Measurements from ENCODE around the gene RIPK4. TPM values are rescaled to one million over a fixed set of nuclear protein-coding genes. Genes with fewer than 3 reads are reported as not detected.

RIPK4 gene
- total RNA-seq, 3 donors from 2014 or later (not counting 1 experiment from before 2014, with no cell fraction given), result 0.09 TPM; not detected in 2

DNA sequence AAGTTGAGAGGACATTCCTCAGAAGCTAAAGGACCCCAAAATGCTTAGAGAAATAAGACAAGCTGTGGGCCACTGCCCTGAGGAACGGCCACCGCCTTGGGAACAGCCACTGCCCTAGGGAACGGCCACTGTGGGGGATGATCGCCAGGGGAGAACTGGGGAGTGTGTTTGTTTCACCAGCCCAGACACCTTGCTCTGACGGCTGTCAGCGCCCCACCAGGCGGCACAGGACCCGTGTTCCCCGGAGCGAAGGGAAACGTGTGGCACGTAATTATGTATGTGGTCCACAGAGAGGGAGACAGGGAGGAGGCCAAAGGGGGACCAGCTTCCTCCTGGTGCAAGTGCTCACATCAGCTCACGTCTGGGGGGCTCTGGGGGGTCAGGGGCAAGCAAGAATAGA, 45.8 kb upstream of the RIPK4 start:
- no peak for DNase-seq
- H3K27ac Mint-ChIP-seq, result no peak overlapping the region
- Histone ChIP-seq H3K4me1 (ENCODE audit: control insufficient read depth, insufficient read depth, low read length) (no peaks in the 10 kb centered on the region), H3K4me3 (ENCODE audit: low read length) (no peak overlapping the region), H3K27ac (ENCODE audit: low read length) (no peak overlapping the region), H3K9me3 (ENCODE audit: control insufficient read depth, insufficient read depth, low read length) (no peaks in the 10 kb centered on the region), H3K27me3 (ENCODE audit: control insufficient read depth, insufficient read depth, low read length) (no peaks in the 10 kb centered on the region), H3K36me3 (ENCODE audit: control insufficient read depth, insufficient read depth, low read length) (peaks cover 40% of the 10 kb centered on the region)
- no peaks in the 10 kb centered on the region for H3K9me3 Mint-ChIP-seq
- H3K36me3 Mint-ChIP-seq, result peaks cover 6% of the 10 kb centered on the region
- TF ChIP-seq, protein P1, sequence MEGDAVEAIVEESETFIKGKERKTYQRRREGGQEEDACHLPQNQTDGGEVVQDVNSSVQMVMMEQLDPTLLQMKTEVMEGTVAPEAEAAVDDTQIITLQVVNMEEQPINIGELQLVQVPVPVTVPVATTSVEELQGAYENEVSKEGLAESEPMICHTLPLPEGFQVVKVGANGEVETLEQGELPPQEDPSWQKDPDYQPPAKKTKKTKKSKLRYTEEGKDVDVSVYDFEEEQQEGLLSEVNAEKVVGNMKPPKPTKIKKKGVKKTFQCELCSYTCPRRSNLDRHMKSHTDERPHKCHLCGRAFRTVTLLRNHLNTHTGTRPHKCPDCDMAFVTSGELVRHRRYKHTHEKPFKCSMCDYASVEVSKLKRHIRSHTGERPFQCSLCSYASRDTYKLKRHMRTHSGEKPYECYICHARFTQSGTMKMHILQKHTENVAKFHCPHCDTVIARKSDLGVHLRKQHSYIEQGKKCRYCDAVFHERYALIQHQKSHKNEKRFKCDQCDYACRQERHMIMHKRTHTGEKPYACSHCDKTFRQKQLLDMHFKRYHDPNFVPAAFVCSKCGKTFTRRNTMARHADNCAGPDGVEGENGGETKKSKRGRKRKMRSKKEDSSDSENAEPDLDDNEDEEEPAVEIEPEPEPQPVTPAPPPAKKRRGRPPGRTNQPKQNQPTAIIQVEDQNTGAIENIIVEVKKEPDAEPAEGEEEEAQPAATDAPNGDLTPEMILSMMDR (IDR thresholded peaks at IDR 0.05), result no peak
- H3K4me3 Mint-ChIP-seq, result no peak overlapping the region
- intact Hi-C loops (cut with micrococcal nuclease), result no loop called here
- ATAC-seq, result no peak
- peaks cover 0 to under 1% of the 10 kb centered on the region in 2 donors for H3K4me1 Mint-ChIP-seq
- 97% methylated on average over 13 of the region's 13 CpGs for WGBS (ENCODE audit: insufficient coverage)
- no peaks in the 10 kb centered on the region for H3K27me3 Mint-ChIP-seq (ENCODE audit: low read depth in 2 of 2)

DNA sequence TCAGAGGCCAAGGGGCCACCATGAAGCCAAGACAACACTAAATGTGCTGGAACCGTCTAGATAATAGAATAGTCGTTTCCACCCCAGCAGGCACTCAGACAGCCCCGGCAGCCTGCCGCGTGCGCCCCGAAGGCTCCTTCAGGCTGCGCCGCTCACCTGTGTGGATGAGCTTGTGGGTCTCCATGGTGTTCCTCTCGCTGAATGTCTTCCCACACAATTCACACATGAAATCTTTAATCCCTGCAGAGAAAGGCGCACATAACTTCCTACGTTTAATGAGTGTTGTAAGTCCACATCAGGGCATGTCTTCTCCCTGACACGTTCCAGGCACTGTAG, 43.7 kb upstream of the RIPK4 start:
- Mint-ChIP-seq H3K27me3 (ENCODE audit: low read depth in 2 of 2) (no peaks in the 10 kb centered on the region), H3K4me1 (peaks cover 0 to 16% of the 10 kb centered on the region in 2 donors), H3K9me3 (peaks cover 8 to 9% of the 10 kb centered on the region in 2 donors), H3K27ac (no peak overlapping the region), H3K36me3 (peaks cover 6% of the 10 kb centered on the region), H3K4me3 (no peak overlapping the region)
- no peak for ATAC-seq
- 96% methylated on average over 13 of the region's 13 CpGs for WGBS (ENCODE audit: insufficient coverage)
- Histone ChIP-seq H3K4me1 (ENCODE audit: control insufficient read depth, insufficient read depth, low read length) (no peaks in the 10 kb centered on the region), H3K27me3 (ENCODE audit: control insufficient read depth, insufficient read depth, low read length) (no peaks in the 10 kb centered on the region), H3K36me3 (ENCODE audit: control insufficient read depth, insufficient read depth, low read length) (peaks cover 38% of the 10 kb centered on the region), H3K9me3 (ENCODE audit: control insufficient read depth, insufficient read depth, low read length) (no peaks in the 10 kb centered on the region), H3K4me3 (ENCODE audit: low read length) (no peak overlapping the region), H3K27ac (ENCODE audit: low read length) (no peak overlapping the region)
- no peak for DNase-seq
- intact Hi-C loops (cut with micrococcal nuclease), result no loop called here
- TF ChIP-seq, protein P1 (IDR thresholded peaks at IDR 0.05), result no peak

- Histone ChIP-seq H3K27ac (ENCODE audit: low read length) (no peak overlapping the region), H3K4me3 (ENCODE audit: low read length) (no peak overlapping the region), H3K9me3 (ENCODE audit: control insufficient read depth, insufficient read depth, low read length) (no peaks in the 10 kb centered on the region), H3K27me3 (ENCODE audit: control insufficient read depth, insufficient read depth, low read length) (no peaks in the 10 kb centered on the region), H3K36me3 (ENCODE audit: control insufficient read depth, insufficient read depth, low read length) (peaks cover 33% of the 10 kb centered on the region), H3K4me1 (ENCODE audit: control insufficient read depth, insufficient read depth, low read length) (no peaks in the 10 kb centered on the region)
- ATAC-seq (peak in 1 of 3 donors; percentile 24), DNase-seq (no peak)
- 97% methylated on average over 34 of the region's 34 CpGs for WGBS (ENCODE audit: insufficient coverage)
- TF ChIP-seq, protein P1 (IDR thresholded peaks at IDR 0.05), result no peak
- Mint-ChIP-seq H3K4me1 (peaks cover 0 to 19% of the 10 kb centered on the region in 2 donors), H3K27ac (no peak overlapping the region), H3K9me3 (peaks cover 10% of the 10 kb centered on the region in 2 donors), H3K27me3 (ENCODE audit: low read depth in 2 of 2) (no peaks in the 10 kb centered on the region), H3K4me3 (no peak overlapping the region), H3K36me3 (peaks cover 6% of the 10 kb centered on the region)
- intact Hi-C loops (cut with micrococcal nuclease), result loop anchor here (10.0 kb wide), 1 partner anchor 65 kb away; no protein-coding TSS in a partner anchor
Observed at GRCh38 chr21:41809891-41810596, 43.2 kb upstream of the RIPK4 start.

- no peaks in the 10 kb centered on the region for H3K27me3 Mint-ChIP-seq (ENCODE audit: low read depth in 2 of 2)
- H3K4me3 Mint-ChIP-seq, result no peak overlapping the region
- H3K9me3 ChIP-seq (ENCODE audit: control insufficient read depth, insufficient read depth, low read length), result no peaks in the 10 kb centered on the region
- intact Hi-C loops (cut with micrococcal nuclease), result loop anchor here (10.0 kb wide), 1 partner anchor 64 kb away; no protein-coding TSS in a partner anchor
- H3K36me3 Mint-ChIP-seq, result peaks cover 6% of the 10 kb centered on the region
- TF ChIP-seq, protein P1 (IDR thresholded peaks at IDR 0.05), result no peak
- H3K27ac Mint-ChIP-seq, result no peak overlapping the region
- DNase-seq (no peak), ATAC-seq (no peak)
- peaks cover 0 to 19% of the 10 kb centered on the region in 2 donors for H3K4me1 Mint-ChIP-seq
- 96% methylated on average over 21 of the region's 22 CpGs for WGBS (ENCODE audit: insufficient coverage)
- H3K27ac ChIP-seq (ENCODE audit: low read length), result no peak overlapping the region
- peaks cover 30% of the 10 kb centered on the region for H3K36me3 ChIP-seq (ENCODE audit: control insufficient read depth, insufficient read depth, low read length)
- peaks cover 10% of the 10 kb centered on the region in 2 donors for H3K9me3 Mint-ChIP-seq
- H3K4me1 ChIP-seq (ENCODE audit: control insufficient read depth, insufficient read depth, low read length), result no peaks in the 10 kb centered on the region
- no peak overlapping the region for H3K4me3 ChIP-seq (ENCODE audit: low read length)
- H3K27me3 ChIP-seq (ENCODE audit: control insufficient read depth, insufficient read depth, low read length), result no peaks in the 10 kb centered on the region
Observed at GRCh38 chr21:41808846-41809245, 42.0 kb upstream of the RIPK4 start.

Measured in natural killer cell (primary cell).